HS-27A (cell line): Measurements from ENCODE around the gene ZFAND3.

ENCODE experiments used
- DNase-seq: peaks from one replicate; pipeline ENCODE4 v3.0.0-alpha.2; 2012; ENCODE audit warnings: low read depth, missing footprints

The ZFAND3 gene

DNA sequence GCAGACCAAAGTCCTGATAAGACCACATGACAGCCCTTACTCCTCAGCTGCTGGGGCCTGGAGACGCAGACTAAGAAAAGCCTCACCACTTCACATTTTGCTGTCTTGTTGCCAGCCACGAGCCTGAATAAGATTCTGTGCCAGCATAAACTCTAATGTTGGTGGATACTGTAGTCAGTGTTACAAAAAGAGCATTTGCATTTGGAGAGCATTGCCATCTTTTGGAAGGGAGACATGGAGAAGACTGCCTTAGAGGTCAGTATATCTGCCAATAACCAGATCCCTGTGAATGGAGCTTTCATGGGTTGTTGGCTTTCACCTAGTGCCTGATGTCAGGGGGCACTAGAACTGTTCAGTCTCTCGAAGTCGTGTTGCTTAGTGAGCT lies 315.2 kb downstream of the ZFAND3 start:
- no peak for DNase-seq

DNA sequence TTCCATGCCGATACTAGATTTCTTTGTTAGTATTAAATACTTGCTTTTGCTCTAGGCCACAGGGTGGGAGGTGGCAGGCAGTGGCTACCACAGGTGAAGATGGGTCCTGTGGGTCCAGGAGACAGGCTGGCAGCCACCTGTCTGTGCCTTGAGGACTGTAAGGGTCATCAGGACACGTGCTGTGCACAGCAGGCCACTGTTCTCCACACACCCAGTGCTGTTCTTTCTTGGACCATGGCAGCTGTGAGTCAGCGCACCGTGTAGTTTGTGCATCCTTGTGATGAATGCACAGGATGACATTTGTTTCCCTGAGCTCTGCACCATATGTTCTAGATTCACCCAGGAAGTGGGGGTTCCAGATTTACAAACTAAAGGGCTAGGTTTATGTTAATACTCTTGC lies 317.0 kb downstream of the ZFAND3 start:
- DNase-seq, result no peak

DNA sequence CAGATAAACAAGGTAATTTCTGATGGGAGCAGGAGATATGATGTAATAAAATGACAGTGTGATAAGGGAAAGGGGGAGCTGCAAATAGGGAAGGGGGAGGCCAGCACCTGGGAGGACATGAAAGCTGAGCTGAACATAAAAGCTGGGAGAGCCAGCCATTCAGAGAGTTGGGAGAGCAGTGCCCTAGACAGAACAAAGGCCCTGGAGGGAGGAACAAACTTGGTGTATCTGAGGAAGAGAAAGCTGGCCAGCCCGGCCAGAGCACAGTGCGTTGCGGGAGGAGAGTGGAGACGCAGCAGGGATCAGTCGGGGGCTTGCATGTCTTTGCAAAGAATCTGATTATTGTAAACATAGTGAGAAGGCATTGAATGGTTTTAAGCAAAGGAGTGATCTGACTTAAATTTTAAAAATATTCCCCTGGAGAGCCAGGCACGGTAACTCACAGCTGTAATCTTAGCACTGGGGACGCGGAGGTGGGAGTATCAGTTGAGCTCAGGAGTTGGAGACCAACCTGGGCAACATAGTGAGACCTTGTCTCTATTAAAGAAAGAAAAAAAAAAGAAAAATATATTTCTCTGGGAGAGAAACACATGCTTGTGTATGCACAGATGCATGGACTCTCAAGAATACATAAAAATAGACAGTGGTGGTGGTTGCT lies 318.2 kb downstream of the ZFAND3 start:
- DNase-seq, result no peak

DNA sequence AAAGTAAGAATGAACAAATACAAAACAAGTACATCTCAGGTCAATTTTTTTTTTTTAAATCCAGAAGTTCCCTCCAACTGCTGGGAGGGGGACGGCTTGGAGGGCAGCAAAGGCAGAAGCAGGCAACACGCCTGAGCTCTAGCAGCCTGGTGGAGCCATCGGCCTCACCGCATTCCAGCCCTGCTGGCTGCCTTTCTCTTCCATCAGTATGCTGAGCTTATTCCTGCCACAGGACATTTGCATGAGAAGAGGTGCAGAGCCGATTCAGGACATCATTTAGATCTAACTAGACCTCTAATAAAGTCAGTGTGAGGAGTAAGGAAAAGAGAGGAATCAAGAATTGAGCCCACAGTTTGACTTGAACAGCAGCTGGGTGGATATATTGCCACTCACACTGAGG lies 318.8 kb downstream of the ZFAND3 start:
- DNase-seq, result no peak

DNA sequence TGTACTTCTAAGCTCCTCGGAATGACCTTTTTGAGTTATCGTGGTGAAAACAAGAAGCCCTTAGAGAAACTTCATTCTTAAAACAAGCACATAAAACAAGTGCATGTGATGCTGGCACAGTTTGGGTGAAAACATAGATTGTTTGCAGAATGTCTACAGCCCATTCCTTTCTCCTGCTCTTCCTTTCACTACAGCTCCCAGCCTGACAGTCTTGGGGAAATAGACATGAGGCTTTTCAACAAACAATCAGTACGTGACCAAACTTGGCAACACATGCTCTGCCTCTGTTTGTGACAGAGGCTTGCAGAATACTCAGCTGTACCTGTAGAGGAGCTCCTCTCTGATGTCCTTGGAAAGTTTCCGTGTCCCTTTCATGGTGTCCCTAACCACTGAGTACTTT lies 321.6 kb downstream of the ZFAND3 start:
- no peak for DNase-seq

DNA sequence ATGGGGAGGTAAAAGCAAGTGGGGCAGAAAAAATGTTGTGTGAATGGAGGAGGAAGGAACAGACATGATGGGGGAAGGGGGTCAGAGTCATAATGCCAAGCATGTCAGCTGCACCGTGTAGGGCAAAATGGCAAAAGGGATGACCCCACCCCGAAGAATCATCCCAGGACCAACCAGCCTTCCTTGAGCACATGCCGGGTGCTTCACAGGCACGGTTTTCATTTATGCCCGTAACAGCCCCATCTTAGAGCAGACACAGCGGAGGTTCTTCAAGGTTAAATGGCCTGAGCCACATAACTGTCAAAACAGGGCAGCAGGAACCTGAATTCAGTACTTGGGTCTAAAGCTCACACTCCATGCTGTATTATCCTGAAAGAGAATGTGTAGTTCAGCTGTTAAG lies 322.2 kb downstream of the ZFAND3 start:
- DNase-seq, result no peak

DNA sequence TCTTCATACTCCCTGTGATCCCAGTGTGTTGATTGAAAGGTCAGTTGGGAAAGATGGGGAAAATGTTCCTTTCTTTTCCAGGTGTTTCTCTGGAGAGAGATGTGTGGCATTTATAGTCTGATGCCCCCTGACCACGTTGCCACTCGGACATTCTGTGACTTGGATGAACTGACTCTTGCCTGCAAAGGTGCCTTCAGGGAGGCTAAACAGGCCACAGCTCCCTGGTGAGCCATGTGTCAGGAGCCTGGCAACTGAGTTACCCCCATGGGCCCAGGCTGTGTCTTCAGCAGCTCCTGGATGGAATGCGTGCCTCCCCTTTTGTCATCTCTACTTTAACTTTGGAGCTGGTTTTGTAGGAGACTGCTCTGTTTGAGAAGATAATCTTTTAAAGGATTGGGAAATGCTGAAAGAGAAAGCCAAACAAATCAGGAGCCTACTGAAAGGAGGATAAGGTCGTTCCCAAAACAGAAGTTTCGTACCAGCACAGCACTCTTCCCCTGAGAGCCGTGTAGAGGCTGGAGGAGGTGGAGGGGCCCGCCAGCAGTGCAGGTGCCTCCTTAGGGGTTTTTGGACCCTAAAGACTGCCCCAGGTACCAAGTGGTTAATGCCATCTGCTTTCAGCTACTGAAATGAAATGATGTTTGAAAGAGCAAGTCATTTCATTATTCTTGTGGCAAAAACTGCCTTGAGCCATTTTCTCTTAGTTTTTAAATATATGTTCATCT lies 322.8 kb downstream of the ZFAND3 start:
- no peak for DNase-seq

DNA sequence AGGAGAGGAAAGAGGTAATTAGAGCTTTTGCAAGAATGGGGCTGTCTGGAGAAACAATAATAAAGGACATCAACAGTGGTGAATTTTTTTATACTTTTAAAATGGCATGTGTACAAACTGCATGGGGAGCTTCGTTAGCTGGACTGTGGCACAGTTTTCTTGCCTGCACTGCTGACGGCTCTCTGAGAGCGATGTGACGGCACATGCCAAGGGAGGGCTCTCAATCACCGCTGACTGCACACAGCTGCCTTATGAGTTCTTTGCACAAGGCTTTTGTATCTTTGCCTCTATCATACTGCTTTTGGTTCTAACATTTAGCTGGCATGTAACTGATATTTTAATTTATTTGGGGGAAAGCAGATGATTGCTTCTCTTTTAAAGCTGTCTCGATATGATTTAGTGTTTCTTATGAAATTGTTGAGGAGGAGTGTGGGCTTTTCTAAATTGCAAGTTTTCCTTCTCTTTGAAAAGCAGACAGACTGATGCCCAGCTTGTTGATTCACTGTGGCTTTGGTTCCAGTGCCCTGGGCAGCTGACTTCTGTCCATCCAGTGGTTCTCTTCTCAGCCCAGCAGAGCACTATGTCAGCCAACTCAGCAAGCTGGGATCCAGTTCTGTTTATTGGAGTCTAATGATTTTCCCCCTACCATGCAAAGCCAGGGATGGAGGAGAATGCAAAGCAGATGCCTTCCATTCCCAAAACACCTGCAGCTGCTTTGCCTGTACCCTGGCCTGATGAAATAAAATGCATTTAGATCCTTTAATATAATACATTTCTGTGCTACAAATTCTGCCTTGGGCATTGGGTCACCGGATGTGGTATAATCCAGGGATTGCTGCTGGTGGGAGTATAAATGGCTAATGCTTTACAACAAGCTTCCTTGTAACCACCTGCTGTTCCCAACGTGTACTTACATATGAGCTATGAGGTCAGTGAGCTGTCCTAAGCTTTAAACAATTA lies 323.9 kb downstream of the ZFAND3 start:
- DNase-seq, result no peak

DNA sequence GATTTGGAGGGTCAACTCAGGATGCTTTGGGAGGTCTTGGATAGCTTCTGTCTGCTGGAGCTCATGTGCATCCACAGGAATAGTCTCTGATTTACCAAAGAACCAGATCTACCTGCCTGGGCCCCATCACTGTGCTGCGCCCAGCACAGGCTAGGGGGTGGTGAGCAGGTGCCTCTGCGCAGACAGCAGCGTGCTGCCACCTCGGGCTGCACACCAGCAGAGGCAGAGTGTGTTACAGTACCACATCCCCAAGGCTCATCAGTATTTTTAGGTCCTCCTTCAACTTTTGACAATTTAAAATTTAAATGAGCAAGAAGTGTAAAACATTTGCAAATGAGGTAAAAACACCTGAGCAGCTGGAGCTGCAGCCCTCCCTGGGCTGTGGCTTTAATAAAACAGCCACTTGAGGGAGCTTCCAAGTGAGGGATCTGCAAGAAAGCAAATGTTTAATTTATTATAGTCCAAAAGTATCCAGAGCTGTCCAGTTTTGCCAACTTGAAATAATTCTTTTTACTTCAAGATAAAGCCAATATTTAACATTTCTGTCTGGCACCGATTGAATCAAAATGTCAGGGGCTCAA lies 324.9 kb downstream of the ZFAND3 start:
- DNase-seq, result no peak

DNA sequence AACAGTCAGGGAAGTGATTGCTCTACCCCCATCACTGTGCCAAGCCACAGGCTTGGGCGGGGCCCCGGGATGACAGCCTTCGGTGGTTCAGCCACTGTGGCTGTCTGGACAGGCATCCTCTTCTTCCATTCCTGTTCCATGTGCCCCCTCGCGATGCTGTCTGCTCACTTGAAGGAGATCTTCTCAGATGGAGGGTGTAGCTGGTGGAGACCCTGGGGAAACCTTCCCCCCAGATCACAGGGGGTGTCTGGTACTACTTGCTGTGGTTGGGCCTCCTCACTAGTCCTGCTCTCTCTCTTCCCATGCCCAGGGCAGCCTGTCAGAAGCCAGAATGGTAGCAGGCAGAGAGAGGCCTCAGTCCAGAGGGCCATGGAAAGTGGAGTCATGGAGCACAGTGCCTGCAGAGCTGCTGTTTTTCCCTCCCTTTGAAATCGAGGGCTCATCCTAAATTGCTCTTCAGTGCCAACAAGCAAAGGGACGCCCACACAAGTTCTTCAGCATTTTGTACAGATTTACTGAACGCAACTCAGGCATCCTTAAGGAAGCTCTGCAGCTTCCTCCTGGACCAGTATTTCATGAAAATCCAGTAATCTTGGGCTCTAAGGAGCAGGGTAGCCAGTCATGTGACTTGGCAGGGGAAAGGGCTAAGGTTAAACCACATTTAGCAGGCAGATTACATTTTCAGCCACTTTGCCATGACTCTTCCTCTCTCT lies 326.6 kb downstream of the ZFAND3 start:
- no peak for DNase-seq

DNA sequence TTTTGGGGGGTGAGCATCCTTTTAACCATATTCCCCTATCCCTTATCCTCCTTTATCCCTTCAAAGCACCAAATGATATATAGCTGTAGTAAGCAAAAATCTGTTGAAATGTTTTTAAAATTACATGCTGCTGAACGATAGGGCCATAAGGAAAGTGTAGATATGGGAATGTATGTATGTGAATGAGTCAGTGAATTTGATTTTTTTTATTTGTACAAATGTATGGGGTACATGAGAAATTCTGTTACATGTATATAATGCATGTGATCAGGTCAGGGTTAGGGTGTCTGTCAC lies 327.2 kb downstream of the ZFAND3 start:
- no peak for DNase-seq

DNA sequence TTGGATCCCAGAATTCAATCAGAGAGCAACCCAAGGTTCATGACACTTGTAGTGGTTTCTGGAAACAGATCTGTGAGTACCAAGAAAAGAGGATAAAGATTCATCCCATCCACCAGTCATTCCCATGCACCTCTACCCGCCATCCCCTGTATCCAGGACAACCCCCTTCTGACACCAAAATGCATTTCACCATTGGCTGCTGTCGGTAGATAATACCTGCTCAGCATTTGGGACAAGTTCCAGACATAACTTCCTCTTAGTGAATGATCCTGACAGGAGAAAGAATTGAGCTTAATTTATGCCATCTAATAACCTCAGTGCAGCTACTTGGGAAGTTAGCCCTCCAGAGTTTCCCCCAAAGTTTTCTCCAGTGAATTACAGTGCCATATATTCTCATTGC lies 329.1 kb downstream of the ZFAND3 start:
- DNase-seq, result no peak

DNA sequence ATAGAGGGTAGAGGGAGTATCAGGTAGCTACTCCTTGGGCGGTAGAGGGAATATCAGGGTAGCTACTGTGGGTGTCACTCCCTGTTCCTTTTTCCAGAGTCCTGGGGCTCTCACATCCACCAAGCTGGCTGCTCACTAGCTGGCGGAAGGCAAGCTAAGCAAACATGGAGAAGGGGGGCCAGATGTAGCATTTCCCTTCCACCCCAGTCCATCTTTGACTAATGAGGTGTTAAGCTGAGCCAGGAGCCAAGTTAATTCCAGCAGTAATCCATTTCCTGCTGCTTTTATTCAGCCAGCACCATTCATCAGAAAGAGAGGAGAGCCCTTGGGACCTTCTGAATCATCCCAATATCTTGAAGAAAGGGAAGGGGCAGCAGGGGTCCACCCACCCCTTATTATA lies 330.0 kb downstream of the ZFAND3 start:
- DNase-seq, result no peak

DNA sequence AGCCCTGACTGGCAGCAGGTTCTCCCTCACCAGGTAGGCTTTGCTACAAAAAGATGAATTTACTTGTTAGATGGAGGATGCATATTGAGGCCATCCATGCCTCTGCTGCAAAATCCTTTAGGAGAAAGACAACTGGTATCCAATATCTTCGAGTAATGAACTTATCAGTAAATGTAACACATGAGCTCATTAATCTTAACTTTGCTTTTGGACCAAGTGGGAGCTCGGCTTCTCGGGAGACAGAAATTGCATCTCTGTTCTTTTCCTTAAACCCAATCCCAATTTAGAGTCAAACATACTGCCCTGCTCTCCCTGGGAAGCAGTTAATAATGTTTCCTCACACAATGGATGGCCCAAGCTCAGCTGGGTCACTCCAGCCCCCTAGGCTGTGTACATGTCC lies 330.5 kb downstream of the ZFAND3 start:
- no peak for DNase-seq

DNA sequence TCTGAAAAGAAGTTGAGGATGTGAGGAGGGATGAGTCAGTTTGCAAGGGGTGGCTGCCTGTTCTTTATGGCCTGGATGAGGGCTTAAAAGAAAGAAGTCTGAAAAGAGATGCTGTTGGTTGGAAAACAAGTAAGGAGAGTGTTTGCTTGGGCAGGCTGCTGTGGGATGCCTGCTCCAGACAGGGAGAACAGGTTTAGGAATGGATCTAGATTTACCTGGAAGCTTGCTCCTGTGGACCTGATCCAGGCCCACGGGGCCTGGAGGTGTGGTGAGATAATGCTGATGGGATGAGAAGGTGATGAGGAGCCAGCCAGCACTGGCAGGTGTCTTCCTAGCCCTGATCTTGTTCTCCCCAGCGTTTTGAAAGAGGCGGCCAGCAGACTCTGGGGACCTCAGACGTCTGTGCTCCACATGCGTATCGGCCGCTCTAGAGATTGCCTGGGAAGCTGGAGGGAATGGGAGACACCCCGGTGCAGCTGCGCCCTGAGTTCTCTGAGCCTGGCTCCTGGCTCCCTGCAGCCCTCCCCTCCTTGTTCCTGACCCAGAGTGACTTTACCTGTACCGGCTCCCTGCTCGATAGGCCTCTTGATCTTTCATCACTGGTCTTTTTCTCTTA lies 331.3 kb downstream of the ZFAND3 start:
- no peak for DNase-seq

DNA sequence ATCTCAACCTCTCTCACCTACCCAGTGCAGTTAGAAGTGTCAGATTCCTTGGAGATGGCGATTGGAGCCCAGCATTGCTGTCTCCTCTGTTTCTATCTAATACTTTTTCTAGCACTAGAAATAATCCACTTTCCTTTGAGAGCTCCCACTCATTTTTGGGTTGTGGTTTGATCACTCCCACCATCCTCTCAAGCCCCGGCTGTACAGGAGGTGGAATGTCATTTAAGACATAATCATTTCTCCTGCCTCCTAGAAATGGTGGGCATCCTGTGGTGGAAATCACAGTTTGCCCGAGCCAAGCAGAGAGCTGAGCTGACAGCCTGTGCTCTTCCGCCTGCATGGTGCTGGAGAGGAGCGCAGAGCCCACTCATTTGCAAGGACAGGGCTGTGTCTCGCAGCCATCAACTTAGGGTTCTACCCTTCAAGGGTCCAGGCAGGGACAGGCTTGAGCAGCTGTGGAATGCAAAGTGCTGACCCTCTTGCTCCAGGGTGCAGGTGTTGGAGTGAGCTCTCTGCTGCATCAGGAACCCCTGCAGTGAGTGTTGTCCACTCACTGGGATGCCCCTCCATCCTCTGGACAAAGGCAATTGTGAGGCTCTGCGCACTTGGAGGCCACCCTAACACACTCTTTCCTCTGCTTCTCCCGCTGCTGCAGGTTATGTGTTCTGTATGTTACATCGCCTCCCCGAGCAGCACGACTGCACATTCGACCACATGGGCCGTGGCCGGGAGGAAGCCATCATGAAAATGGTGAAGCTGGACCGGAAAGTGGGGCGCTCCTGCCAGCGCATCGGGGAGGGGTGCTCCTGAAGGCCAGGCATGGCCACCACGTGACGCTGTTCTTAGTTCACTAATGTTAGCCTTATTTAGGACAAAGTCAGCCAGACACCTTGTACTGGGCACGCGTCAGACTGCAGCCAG lies 332.3 kb downstream of the ZFAND3 start:
- DNase-seq, result no peak

DNA sequence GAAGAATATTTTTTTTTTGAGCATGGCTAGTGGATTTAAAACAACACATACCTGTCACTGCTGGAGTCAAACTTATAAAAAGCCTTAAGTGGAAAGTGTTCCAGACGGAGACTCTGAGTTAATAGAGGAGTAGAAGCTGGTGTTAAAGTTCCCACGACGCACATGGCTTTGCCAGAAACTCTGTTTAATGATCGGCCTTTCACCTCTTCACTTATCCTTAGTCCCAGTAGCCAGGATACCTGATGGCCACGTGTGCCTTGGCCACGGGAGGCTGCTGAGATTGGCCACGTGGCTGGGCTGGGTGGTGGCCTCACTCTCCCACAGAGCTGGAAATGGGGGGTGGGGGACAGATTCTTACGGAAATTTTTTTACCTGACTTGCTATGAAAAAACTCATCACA lies 333.1 kb downstream of the ZFAND3 start:
- DNase-seq, result no peak

DNA sequence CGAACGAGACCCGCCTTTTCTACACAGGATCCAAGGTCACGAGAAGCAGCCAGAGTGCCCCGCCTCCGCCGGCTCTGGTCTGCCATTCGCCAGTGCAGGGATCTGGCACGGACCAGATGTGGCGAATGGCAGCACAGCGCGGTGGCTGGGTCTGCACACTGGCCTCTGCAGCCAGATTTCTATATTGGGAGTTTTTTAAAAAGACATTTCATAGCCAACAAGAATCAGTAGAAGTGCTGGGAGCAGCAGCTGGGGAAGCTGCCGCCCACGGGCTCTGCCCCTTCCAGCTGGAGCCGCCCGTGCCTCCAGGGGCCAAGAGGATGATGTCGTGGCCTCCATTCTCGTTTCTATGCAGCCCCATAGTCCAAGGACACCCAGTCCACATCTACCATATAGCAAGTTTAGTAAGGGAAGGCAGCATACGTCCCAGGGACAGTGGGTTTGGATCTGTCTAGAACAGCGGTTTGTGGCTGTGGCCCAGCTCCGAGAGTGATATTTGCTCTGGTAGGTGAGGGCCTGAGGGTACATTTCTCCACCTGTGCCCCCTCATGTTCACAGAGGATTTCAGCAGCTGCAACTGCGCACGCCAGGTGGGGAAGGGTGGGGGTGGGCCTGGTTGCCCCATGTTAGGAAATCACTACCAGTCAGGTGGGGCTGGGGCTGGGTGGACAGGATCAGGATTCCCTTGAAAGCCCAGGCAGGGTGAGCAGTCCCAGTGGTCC lies 333.7 kb downstream of the ZFAND3 start:
- DNase-seq, result no peak

DNA sequence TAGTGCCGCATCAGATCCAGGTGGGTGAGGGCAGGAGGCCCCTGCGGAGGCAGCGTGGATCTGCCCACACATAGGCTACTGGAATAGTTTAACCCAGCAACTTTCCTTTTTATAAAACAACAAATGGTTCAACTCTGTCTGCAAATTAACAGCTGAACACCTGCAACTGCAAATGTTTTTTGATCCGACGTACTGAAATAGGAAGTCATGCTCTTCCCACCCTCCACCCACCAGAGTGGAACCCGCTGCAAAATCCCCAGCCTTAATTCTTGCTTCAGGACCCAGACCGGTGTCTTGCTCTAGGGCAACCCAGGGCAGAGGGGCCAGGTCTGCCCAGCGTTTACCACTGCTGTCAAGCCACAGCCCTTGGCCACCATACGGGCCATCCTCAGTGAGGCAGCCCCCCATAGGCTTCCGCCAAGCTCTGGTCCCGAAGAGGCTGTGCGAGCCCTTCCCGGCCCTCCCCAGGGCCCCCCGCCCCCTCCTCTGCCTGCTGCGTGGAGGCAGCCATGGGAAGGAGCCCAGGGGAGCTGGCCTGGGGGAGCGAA lies 334.3 kb downstream of the ZFAND3 start:
- DNase-seq, result no peak

DNA sequence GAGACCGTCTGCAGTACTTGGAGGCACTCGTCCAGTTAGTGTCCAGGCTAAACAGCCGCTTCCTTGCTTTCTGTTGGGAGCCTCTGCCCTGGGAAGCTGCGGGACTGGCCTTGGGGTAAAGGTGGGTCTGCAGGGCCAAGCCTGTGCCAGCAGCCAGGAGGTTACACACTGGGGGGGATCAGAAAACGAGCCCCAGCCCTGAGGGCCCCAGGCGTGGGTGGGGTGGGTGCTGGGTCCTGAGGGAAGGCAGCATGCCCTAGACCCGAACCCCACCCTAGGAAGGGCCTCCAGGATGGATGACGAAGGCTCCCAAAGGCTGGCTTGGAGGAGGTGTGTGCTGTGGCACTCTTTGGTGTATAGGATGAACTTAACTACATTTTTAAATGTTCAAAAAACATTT lies 335.2 kb downstream of the ZFAND3 start:
- DNase-seq, result no peak
